GM12878 (cell line): ENCODE data around the gene RBBP9. TPM values are rescaled to one million over a fixed set of nuclear protein-coding genes. Genes with fewer than 3 reads are reported as not detected.
"Not testable (repeated sequence)": the region's sequence is repeated elsewhere in the genome, so short reads cannot be mapped to it uniquely, and the experiment has no call there.

Source experiments
- ATAC-seq: fragments of 200-7000 bp; cut with Tn5 transposase; 3 replicates; pipeline ENCODE4 v1.9.1; 2020; ENCODE audit warnings: mild to moderate bottlenecking, moderate library complexity
- BruUV-seq: library from RNA; stranded (reverse); fragments of 400-500 nt; replicated peaks from 2 replicates; lab custom pipeline; 2021; lab: Mats Ljungman, UMichigan
- CTCF ChIA-PET: fragments of 300-600 bp; sonication (Branson Sonifier 250); formaldehyde crosslinking; extraction: SDS; loops from one replicate; lab custom pipeline; 2021; ENCODE audit warnings: inconsistent platforms; lab: Yijun Ruan, JAX
- POLR2A ChIA-PET: fragments of 350-600 bp; formaldehyde crosslinking; extraction: SDS; loops from one replicate; lab custom pipeline; 2021; ENCODE audit warnings: inconsistent platforms; lab: Charles Lee
- RAD21 ChIA-PET: fragments of 300-600 bp; sonication (Branson Sonifier 250); formaldehyde crosslinking; loops from one replicate; lab custom pipeline; 2023; ENCODE audit warnings: antibody characterized with exemption; ENCODE audit not compliant: unreplicated experiment; lab: Charles Lee
- SMC1A ChIA-PET: fragments of 300-600 bp; sonication (Branson Sonifier 250); formaldehyde crosslinking; loops from one replicate; lab custom pipeline; 2023; ENCODE audit not compliant: unreplicated experiment, uncharacterized antibody; lab: Charles Lee
- DNase-seq: peaks from one replicate; pipeline ENCODE4 v3.0.0-alpha.2; 2011; ENCODE audit warnings: low read depth, low spot score
- FAIRE-seq: peaks from 3 replicates; lab custom pipeline; 2011; peaks lifted over from hg19 to GRCh38; lab: Jason Lieb, UNC
- H2AFZ ChIP-seq: 2 replicates; pipeline ENCODE4 v1.6.0; 2011; ENCODE audit warnings: low read depth, low read length, control low read depth; ENCODE audit not compliant: control insufficient read depth
- H3K27ac ChIP-seq: 2 replicates; pipeline ENCODE4 v1.5.1; 2011; ENCODE audit warnings: control low read depth; ENCODE audit not compliant: control insufficient read depth, insufficient read depth
- H3K27me3 ChIP-seq, 2 experiments: replicated peaks in 1 of 2; 2 replicates each; pipeline versions ENCODE4 v1.6.0 to v1.6.1; 2011; ENCODE audit warnings: low read length in 1 of 2; ENCODE audit not compliant: control insufficient read depth in 2 of 2, insufficient read depth in 2 of 2
- H3K36me3 ChIP-seq, 2 experiments: 2 replicates each; pipeline ENCODE4 v1.5.1; 2011; ENCODE audit warnings: low read length in 1 of 2; ENCODE audit not compliant: control insufficient read depth in 2 of 2, insufficient read depth in 2 of 2
- H3K4me1 ChIP-seq: 2 replicates; pipeline ENCODE4 v1.6.1; 2011; ENCODE audit warnings: mild to moderate bottlenecking, low read length, moderate library complexity, mixed read lengths; ENCODE audit not compliant: control insufficient read depth, insufficient read depth
- H3K4me2 ChIP-seq: 2 replicates; pipeline ENCODE4 v1.6.0; 2011; ENCODE audit warnings: control low read depth; ENCODE audit not compliant: control insufficient read depth, insufficient read depth
- H3K4me3 ChIP-seq: fragments of 200-600 bp; sonication (generic); 2 replicates; pipeline ENCODE4 v1.5.1; 2016
- H3K79me2 ChIP-seq: 2 replicates; pipeline ENCODE4 v1.6.0; 2011; ENCODE audit warnings: low read length; ENCODE audit not compliant: control insufficient read depth, insufficient read depth
- H3K9ac ChIP-seq: 2 replicates; pipeline ENCODE4 v1.8.0; 2011; ENCODE audit warnings: low read length, control low read depth, mixed read lengths; ENCODE audit not compliant: control insufficient read depth, insufficient read depth
- H3K9me3 ChIP-seq: replicated peaks from 3 replicates; pipeline ENCODE4 v1.5.1; 2011; ENCODE audit warnings: mild to moderate bottlenecking, low read length; ENCODE audit not compliant: control insufficient read depth, insufficient read depth
- H4K20me1 ChIP-seq: 2 replicates; pipeline ENCODE4 v1.6.0; 2011; ENCODE audit not compliant: control insufficient read depth, insufficient read depth
- CHD4 ChIP-seq: fragments of 200-600 bp; sonication (generic); IDR thresholded peaks from 2 replicates; pipeline ENCODE4 v1.6.1; 2016; ENCODE audit warnings: mild to moderate bottlenecking
- CREB1 ChIP-seq: IDR thresholded peaks from 2 replicates; pipeline ENCODE4 v1.6.1; 2012; ENCODE audit warnings: low read depth, mild to moderate bottlenecking, inconsistent platforms
- CREM ChIP-seq: IDR thresholded peaks from 2 replicates; pipeline ENCODE4 v1.6.1; 2014; ENCODE audit warnings: antibody characterized with exemption, low read depth
- FOXK2 ChIP-seq: fragments of 450-650 bp; IDR thresholded peaks from 2 replicates; pipeline ENCODE4 v1.6.1; 2017; ENCODE audit warnings: mild to moderate bottlenecking, moderate library complexity
- HDGF ChIP-seq: fragments of 450-650 bp; IDR thresholded peaks from 2 replicates; pipeline ENCODE4 v1.6.1; 2016; ENCODE audit warnings: antibody characterized with exemption
- KAT2A ChIP-seq: conservative IDR thresholded peaks from 2 replicates; pipeline ENCODE4 v1.6.1; 2011; ENCODE audit warnings: low read depth, low read length; ENCODE audit not compliant: control insufficient read depth
- KDM1A ChIP-seq: fragments of 200-600 bp; sonication (generic); IDR thresholded peaks from 2 replicates; pipeline ENCODE4 v1.6.1; 2016; ENCODE audit warnings: borderline replicate concordance
- LARP7 ChIP-seq: fragments of 450-650 bp; IDR thresholded peaks from 2 replicates; pipeline ENCODE4 v1.6.1; 2017; ENCODE audit warnings: mild to moderate bottlenecking
- POLR2A ChIP-seq: IDR thresholded peaks from 2 replicates; pipeline ENCODE4 v1.6.1; 2011; ENCODE audit warnings: low read depth, mild to moderate bottlenecking, low read length
- POLR2AphosphoS2 ChIP-seq: IDR thresholded peaks from 2 replicates; pipeline ENCODE4 v1.6.1; 2011; ENCODE audit warnings: low read depth, mild to moderate bottlenecking, low read length, improper control_type of control experiment, moderate library complexity
- TAF1 ChIP-seq: IDR thresholded peaks from 2 replicates; pipeline ENCODE4 v1.6.1; 2011; ENCODE audit warnings: mild to moderate bottlenecking, low read depth, low read length, borderline replicate concordance
- WRNIP1 ChIP-seq: IDR thresholded peaks from 2 replicates; pipeline ENCODE4 v1.6.1; 2011; ENCODE audit warnings: low read depth, low read length, improper control_type of control experiment, borderline replicate concordance
- ZNF384 ChIP-seq: IDR thresholded peaks from 2 replicates; pipeline ENCODE4 v1.6.1; 2012; ENCODE audit warnings: low read depth, mild to moderate bottlenecking, low read length, improper control_type of control experiment, borderline replicate concordance
- WGBS: methylation state at CpG from one replicate; pipeline ENCODE4 v1.1.6; 2016; ENCODE audit warnings: low lambda C conversion rate; ENCODE audit not compliant: insufficient replicate concordance, insufficient coverage; ENCODE audit errors: missing lambda C conversion rate; 5-methylcytosine and 5-hydroxymethylcytosine counted together
- in situ Hi-C: fragments of 300-500 bp; cut with MboI; formaldehyde crosslinking; loops from 9 replicates; pipeline ENCODE4 v1.14.3; 2018; ENCODE audit warnings: mixed read lengths
- intact Hi-C: fragments of 100-400 bp; cut with micrococcal nuclease; formaldehyde crosslinking; loops from one replicate; pipeline ENCODE4 v1.14.2; 2022; ENCODE audit not compliant: unreplicated experiment
- polyA plus RNA-seq, 11 experiments: library from polyadenylated mRNA; depleted of rRNA in 4 of 11; unstranded in 6 of 11; stranded (reverse) in 5 of 11; fragments of >200 nt; fragmentation: Nextera tagmentation in 4 of 11; fragmentation: Illumina TruSeq in 1 of 11; extraction: Ambion mirVana in 4 of 11; extraction: Trizol in 1 of 11; gene quantifications; 1 replicate in 1 of 11; 2 replicates in 10 of 11; pipeline versions ENCODE4 v1.2.1 to v1.2.3, GENCODE V29; 2011 to 2016; ENCODE audit warnings: inconsistent platforms in 2 of 11, missing spikeins in 2 of 11, low read depth in 1 of 11
- total RNA-seq, 4 experiments: library from RNA; depleted of rRNA in 3 of 4; stranded (reverse); fragments of >200 nt in 3 of 4; fragmentation: Illumina TruSeq in 1 of 4; extraction: Trizol in 1 of 4; gene quantifications; 2 replicates each; pipeline versions ENCODE4 v1.2.1 to v1.2.3, GENCODE V29; 2013 to 2021
- TF ChIP-seq, protein P1 (sequence below): fragments of 450-650 bp; IDR thresholded peaks from 2 replicates; pipeline ENCODE4 v1.6.1; 2017; ENCODE audit warnings: borderline replicate concordance
- TF ChIP-seq, protein P2 (sequence below): IDR thresholded peaks from 2 replicates; pipeline ENCODE4 v1.6.1; 2011; ENCODE audit warnings: borderline replicate concordance, low read depth, mild to moderate bottlenecking, moderate library complexity, mixed read lengths, low read length; ENCODE audit not compliant: insufficient read depth; ENCODE audit errors: extremely low read length
- TF ChIP-seq, protein P3 (sequence below): fragments of 450-650 bp; conservative IDR thresholded peaks from 2 replicates; pipeline ENCODE4 v1.6.1; 2017; ENCODE audit warnings: mild to moderate bottlenecking, moderate library complexity

Gene RBBP9
- total and polyA plus RNA-seq, 10 of the 15 experiments (the other 5 are each of a cell fraction or from before 2014, with no cell fraction given): 7.1 to 34.1 (median 16.0) TPM

DNA sequence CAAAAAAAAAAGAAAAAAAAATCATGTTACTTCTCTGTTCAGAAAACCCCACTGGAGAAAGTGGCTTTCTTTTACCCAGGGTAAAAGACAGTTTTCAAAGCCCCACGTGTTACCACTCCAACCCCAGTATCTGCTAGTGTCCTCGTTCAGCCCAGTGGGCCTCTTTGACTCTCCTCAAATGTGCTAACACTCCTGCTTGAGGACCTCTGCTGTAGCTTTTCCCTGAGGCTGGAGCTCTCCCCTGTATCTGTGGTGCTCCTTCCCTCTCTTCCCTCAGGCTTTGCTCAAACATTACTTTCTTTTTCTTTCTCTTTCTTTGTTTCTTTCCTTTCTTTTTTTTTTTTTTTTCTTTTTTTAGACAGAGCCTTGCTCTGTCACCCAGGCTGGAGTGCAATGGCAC lies 26.0 kb upstream of the RBBP9 start:
- Histone ChIP-seq H3K79me2 (no peaks in the 10 kb centered on the region), H3K36me3 (peaks cover 13 to 23% of the 10 kb centered on the region in 2 experiments), H3K4me3 (no peak overlapping the region), H4K20me1 (no peaks in the 10 kb centered on the region), H3K4me2 (no peak overlapping the region), H3K9ac (no peak overlapping the region), H3K27ac (no peak overlapping the region), H3K9me3 (no peaks in the 10 kb centered on the region), H3K27me3 (no peaks in the 10 kb centered on the region), H3K4me1 (no peaks in the 10 kb centered on the region), H2AFZ (no peak overlapping the region)
- 94% methylated on average over 2 of the region's 2 CpGs for WGBS
- POLR2A ChIA-PET: interaction anchor here (1.0 kb wide), 1 partner anchor 13 kb away, joined by 5 read pairs; no protein-coding TSS in a partner anchor
- no peak for DNase-seq
- intact Hi-C loops: no loop called here
- TF ChIP-seq CHD4 (no peak), TAF1 (no peak), POLR2AphosphoS2 (no peak), ZNF384 (no peak), HDGF (no peak), POLR2A (no peak), LARP7 (no peak), KAT2A (no peak), WRNIP1 (no peak), KDM1A (no peak), CREB1 (no peak), CREM (no peak), FOXK2 (no peak)
- TF ChIP-seq, protein P1, sequence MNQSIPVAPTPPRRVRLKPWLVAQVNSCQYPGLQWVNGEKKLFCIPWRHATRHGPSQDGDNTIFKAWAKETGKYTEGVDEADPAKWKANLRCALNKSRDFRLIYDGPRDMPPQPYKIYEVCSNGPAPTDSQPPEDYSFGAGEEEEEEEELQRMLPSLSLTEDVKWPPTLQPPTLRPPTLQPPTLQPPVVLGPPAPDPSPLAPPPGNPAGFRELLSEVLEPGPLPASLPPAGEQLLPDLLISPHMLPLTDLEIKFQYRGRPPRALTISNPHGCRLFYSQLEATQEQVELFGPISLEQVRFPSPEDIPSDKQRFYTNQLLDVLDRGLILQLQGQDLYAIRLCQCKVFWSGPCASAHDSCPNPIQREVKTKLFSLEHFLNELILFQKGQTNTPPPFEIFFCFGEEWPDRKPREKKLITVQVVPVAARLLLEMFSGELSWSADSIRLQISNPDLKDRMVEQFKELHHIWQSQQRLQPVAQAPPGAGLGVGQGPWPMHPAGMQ: no peak
- TF ChIP-seq, protein P2, sequence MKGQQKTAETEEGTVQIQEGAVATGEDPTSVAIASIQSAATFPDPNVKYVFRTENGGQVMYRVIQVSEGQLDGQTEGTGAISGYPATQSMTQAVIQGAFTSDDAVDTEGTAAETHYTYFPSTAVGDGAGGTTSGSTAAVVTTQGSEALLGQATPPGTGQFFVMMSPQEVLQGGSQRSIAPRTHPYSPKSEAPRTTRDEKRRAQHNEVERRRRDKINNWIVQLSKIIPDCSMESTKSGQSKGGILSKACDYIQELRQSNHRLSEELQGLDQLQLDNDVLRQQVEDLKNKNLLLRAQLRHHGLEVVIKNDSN: no peak
- TF ChIP-seq, protein P3, sequence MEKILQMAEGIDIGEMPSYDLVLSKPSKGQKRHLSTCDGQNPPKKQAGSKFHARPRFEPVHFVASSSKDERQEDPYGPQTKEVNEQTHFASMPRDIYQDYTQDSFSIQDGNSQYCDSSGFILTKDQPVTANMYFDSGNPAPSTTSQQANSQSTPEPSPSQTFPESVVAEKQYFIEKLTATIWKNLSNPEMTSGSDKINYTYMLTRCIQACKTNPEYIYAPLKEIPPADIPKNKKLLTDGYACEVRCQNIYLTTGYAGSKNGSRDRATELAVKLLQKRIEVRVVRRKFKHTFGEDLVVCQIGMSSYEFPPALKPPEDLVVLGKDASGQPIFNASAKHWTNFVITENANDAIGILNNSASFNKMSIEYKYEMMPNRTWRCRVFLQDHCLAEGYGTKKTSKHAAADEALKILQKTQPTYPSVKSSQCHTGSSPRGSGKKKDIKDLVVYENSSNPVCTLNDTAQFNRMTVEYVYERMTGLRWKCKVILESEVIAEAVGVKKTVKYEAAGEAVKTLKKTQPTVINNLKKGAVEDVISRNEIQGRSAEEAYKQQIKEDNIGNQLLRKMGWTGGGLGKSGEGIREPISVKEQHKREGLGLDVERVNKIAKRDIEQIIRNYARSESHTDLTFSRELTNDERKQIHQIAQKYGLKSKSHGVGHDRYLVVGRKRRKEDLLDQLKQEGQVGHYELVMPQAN: no peak
- in situ Hi-C loops: loop anchor here (25.0 kb wide), 1 partner anchor 1489 kb away; the partner anchor contains the start of gene NAA20
- RAD21 ChIA-PET: no interaction called here
- BruUV-seq: no TSS peak
- SMC1A ChIA-PET: interaction anchor here (0.6 kb wide), 1 partner anchor 11 kb away, joined by 3 read pairs; no protein-coding TSS in a partner anchor
- CTCF ChIA-PET: interaction anchor here (1.1 kb wide), 1 partner anchor 9 kb away, joined by 4 read pairs; no protein-coding TSS in a partner anchor
- no peak for FAIRE-seq
- no peak for ATAC-seq

DNA sequence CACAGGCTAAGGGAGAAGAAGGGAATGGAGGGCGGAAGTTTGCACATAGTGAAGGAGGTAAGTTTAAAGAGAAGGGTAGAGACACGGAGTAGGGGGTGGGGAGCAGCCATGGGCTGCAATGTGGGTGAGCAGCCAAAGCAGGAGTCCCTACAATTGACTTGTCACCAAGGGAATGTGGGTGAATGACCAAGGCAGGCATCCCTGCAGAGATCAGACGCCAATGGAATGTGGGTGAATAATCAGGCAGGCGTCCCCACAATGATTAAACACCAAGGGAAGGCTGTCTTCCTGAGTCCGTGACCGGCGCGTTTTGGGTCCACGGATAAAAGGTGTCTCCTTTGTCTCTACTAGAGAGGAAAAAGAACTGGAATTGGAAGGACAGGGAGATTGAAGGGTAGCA lies 25.0 kb upstream of the RBBP9 start:
- BruUV-seq, H3K27me3 ChIP-seq, RAD21 ChIA-PET, H3K4me2 ChIP-seq, H3K9me3 ChIP-seq, H3K4me3 ChIP-seq, FAIRE-seq, ATAC-seq, H3K4me1 ChIP-seq, POLR2A ChIA-PET, CTCF ChIA-PET, DNase-seq, H4K20me1 ChIP-seq, intact Hi-C loops, H3K9ac ChIP-seq, H3K79me2 ChIP-seq, SMC1A ChIA-PET, H3K27ac ChIP-seq, H2AFZ ChIP-seq: not testable (repeated sequence)
- H3K36me3 ChIP-seq: peaks cover 7 to 17% of the 10 kb centered on the region in 2 experiments; a peak in 3 of 4 replicates
- in situ Hi-C loops: loop anchor here (25.0 kb wide), 1 partner anchor 1490 kb away; the partner anchor contains the start of gene NAA20
- WGBS: 92% methylated on average over 9 of the region's 9 CpGs
